Measurements from ENCODE around the gene PLCG1. TPM values are rescaled to one million over a fixed set of nuclear protein-coding genes. Genes with fewer than 3 reads are reported as not detected.

PLCG1 gene
- total RNA-seq, 1 donor = 38.0 TPM

GRCh38 chr20:41134362-41135186 lies 2.8 kb upstream of the PLCG1 start:
- no peak for DNase-seq (ENCODE audit: low read depth)
- TF ChIP-seq CTCF (IDR thresholded peaks at IDR 0.05; ENCODE audit: insufficient read depth, low read length) = no peak
- H3K4me3 ChIP-seq (ENCODE audit: low read depth, low read length) = no peak overlapping the region

- no peak for DNase-seq (ENCODE audit: low read depth)
Measured at GRCh38 chr20:41135187-41135887, 2.0 kb upstream of the PLCG1 start.

GRCh38 chr20:41135888-41136679 lies 1.3 kb upstream of the PLCG1 start:
- TF ChIP-seq CTCF (IDR thresholded peaks at IDR 0.05; ENCODE audit: insufficient read depth, low read length) = no peak
- DNase-seq (ENCODE audit: low read depth) = no peak
- H3K4me3 ChIP-seq (ENCODE audit: low read depth, low read length) = peak overlapping the region; percentile 81

More at GRCh38 chr20:41135187-41135887, 2.0 kb upstream of the PLCG1 start:
- no peak overlapping the region for H3K4me3 ChIP-seq (ENCODE audit: low read depth, low read length)
- peak; percentile 63 for TF ChIP-seq CTCF (IDR thresholded peaks at IDR 0.05; ENCODE audit: insufficient read depth, low read length)

GRCh38 chr20:41137614-41138474 lies 501 bp downstream of the PLCG1 start:
- peak overlapping the region; percentile 81 for H3K4me3 ChIP-seq (ENCODE audit: low read depth, low read length)
- TF ChIP-seq CTCF (IDR thresholded peaks at IDR 0.05; ENCODE audit: insufficient read depth, low read length) = no peak
- peak; percentile 49 for DNase-seq (ENCODE audit: low read depth)

GRCh38 chr20:41138475-41139226 lies 1.3 kb downstream of the PLCG1 start:
- TF ChIP-seq CTCF (IDR thresholded peaks at IDR 0.05; ENCODE audit: insufficient read depth, low read length) = no peak
- H3K4me3 ChIP-seq (ENCODE audit: low read depth, low read length) = peak overlapping the region; percentile 81
- DNase-seq (ENCODE audit: low read depth) = peak; percentile 20
